ACC112 (cell line): ENCODE measurements around the gene NEU2.

Experiments
- H2AFZ ChIP-seq: fragments of 200-600 bp; sonication (generic); one replicate; pipeline ENCODE4 v1.6.0; 2017; ENCODE audit warnings: antibody characterized with exemption, low read length; ENCODE audit not compliant: unreplicated experiment
- H3K27ac ChIP-seq: fragments of 200-600 bp; sonication (generic); 2 replicates; pipeline ENCODE4 v1.5.1; 2014; ENCODE audit warnings: low read depth, mild to moderate bottlenecking, antibody characterized with exemption, low read length, moderate library complexity
- H3K27me3 ChIP-seq: fragments of 200-600 bp; sonication (generic); 2 replicates; pipeline ENCODE4 v1.6.1; 2014; ENCODE audit warnings: mild to moderate bottlenecking, antibody characterized with exemption, low read length, moderate library complexity, mixed read lengths; ENCODE audit not compliant: insufficient read depth
- H3K36me3 ChIP-seq: fragments of 200-600 bp; sonication (generic); 2 replicates; pipeline ENCODE4 v1.6.1; 2016; ENCODE audit warnings: mild to moderate bottlenecking, antibody characterized with exemption, low read length, moderate library complexity, mixed read lengths; ENCODE audit not compliant: insufficient read depth
- H3K4me1 ChIP-seq: fragments of 200-600 bp; sonication (generic); one replicate; pipeline ENCODE4 v1.6.1; 2016; ENCODE audit warnings: low read length, mixed read lengths; ENCODE audit not compliant: insufficient read depth, unreplicated experiment, control insufficient read depth
- H3K4me3 ChIP-seq: fragments of 200-600 bp; sonication (generic); 2 replicates; pipeline ENCODE4 v1.5.1; 2014; ENCODE audit warnings: mild to moderate bottlenecking, low read depth, low read length
- H3K79me2 ChIP-seq: fragments of 200-600 bp; sonication (generic); one replicate; pipeline ENCODE4 v1.6.0; 2016; ENCODE audit warnings: low read length; ENCODE audit not compliant: control insufficient read depth, unreplicated experiment, insufficient read depth

NEU2 gene

DNA sequence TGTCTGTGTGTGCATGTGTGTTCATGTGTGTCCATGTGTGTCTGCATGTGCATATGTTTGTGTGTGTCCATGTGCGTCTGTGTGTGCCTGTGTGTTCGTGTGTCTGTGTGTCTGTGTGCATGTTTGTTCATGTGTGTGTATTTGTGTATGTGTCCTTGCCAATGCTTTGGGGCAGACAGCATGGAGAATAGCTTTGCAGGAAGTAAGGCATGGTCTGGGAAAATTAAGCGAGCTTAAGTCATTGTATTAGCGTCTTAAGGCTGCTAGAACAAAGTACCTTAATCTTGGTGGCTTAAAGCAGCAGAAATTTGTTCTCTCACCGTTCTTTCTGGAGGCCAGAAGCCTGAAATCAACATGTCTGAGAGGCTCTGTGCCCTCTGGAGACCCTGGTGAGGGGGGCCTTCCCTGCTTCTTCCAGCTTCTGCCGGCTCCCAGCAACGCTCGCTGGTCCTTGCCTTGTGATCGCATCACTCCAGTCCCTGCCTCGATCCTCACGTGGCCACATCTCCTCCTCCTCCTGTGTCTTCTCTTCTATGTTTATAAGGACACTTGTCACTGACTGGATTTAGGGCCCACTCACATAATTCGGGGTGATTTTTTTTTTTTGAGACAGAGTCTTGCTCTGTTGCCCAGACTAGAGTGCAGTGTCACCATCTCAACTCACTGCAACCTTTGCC, 3.8 kb downstream of the NEU2 start:
- Histone ChIP-seq H3K36me3 (no peaks in the 10 kb centered on the region), H3K27ac (no peak overlapping the region), H2AFZ (no peak overlapping the region), H3K4me1 (peaks cover 18% of the 10 kb centered on the region), H3K79me2 (no peaks in the 10 kb centered on the region), H3K4me3 (no peak overlapping the region), H3K27me3 (no peaks in the 10 kb centered on the region; the same call in 1 of the 2 replicates)

DNA sequence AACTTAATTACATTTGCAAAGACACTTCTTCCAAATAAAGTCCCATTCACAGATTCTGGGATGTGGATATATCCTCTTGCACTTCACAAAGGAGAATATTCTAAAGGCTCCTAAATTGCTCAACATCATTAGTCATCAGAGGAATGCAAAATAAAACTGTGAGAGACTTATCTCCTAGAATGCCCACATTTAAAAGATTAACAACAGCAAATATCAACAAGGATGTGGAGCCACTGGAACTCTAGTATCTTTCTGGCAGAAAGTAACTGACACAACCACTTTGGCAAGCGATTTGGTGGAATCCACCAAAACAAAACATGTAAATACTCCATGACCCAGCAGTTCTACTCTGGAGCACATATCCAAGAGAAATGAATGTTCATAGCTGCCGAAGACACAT, 4.6 kb downstream of the NEU2 start:
- Histone ChIP-seq H3K4me3 (no peak overlapping the region), H3K36me3 (no peaks in the 10 kb centered on the region), H2AFZ (no peak overlapping the region), H3K79me2 (no peaks in the 10 kb centered on the region), H3K27me3 (peaks cover 4% of the 10 kb centered on the region; the same call in 1 of the 2 replicates), H3K4me1 (peaks cover 18% of the 10 kb centered on the region), H3K27ac (no peak overlapping the region)

DNA sequence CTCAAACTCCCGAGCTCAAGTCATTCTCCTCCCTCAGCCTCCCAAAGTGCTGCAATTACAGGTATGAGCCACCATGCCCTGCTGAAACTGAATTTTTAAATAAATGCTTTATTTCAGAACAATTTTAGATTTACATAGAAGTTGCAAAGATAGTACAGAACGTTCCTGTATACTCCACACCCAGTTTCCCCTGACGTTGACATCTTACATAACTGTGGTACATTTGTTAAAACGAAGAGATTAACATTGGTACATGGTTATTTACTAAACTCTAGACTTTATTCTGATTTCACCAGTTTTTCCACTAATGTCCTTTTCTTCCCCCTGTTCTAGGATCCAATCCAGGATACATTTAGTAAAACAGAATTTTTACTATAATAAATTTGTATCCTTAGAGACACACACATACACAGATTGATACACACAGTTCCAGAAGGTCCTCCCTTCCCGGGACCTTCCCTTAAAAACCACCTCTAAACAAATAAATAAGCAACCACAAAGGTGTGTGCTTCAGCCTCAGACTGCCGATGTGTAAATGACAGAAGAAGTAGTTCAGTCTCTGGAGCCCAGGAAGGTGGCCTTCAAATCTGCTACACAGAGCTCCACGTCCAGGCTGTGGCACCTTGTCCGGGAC, 6.9 kb downstream of the NEU2 start:
- Histone ChIP-seq H3K36me3 (no peaks in the 10 kb centered on the region), H3K27ac (no peak overlapping the region), H2AFZ (no peak overlapping the region), H3K79me2 (no peaks in the 10 kb centered on the region), H3K4me3 (no peak overlapping the region), H3K4me1 (peaks cover 6% of the 10 kb centered on the region), H3K27me3 (peaks cover 7% of the 10 kb centered on the region; the same call in 1 of the 2 replicates)

GRCh38 chr2:233039846-233040530, 7.5 kb downstream of the NEU2 start:
- Histone ChIP-seq H3K4me1 (peaks cover 3% of the 10 kb centered on the region), H3K36me3 (no peaks in the 10 kb centered on the region), H3K27ac (no peak overlapping the region), H3K27me3 (peaks cover 7% of the 10 kb centered on the region; the same call in 1 of the 2 replicates), H2AFZ (no peak overlapping the region), H3K4me3 (no peak overlapping the region), H3K79me2 (no peaks in the 10 kb centered on the region)

GRCh38 chr2:233040571-233040970, 8.1 kb downstream of the NEU2 start:
- no peak overlapping the region for H3K27ac ChIP-seq
- H3K79me2 ChIP-seq: no peaks in the 10 kb centered on the region
- H3K4me1 ChIP-seq: peaks cover 3% of the 10 kb centered on the region
- H3K4me3 ChIP-seq: no peak overlapping the region
- no peaks in the 10 kb centered on the region for H3K36me3 ChIP-seq
- H2AFZ ChIP-seq: no peak overlapping the region
- peaks cover 7% of the 10 kb centered on the region; the same call in 1 of the 2 replicates for H3K27me3 ChIP-seq

GRCh38 chr2:233041722-233042323, 9.4 kb downstream of the NEU2 start:
- no peaks in the 10 kb centered on the region for H3K36me3 ChIP-seq

GRCh38 chr2:233042549-233042948, 10.1 kb downstream of the NEU2 start:
- Histone ChIP-seq H3K4me1 (no peaks in the 10 kb centered on the region), H3K27ac (no peak overlapping the region), H3K4me3 (no peak overlapping the region), H3K79me2 (no peaks in the 10 kb centered on the region), H2AFZ (no peak overlapping the region), H3K27me3 (peaks cover 7% of the 10 kb centered on the region; the same call in 1 of the 2 replicates), H3K36me3 (no peaks in the 10 kb centered on the region)

More at GRCh38 chr2:233041722-233042323, 9.4 kb downstream of the NEU2 start:
- Histone ChIP-seq H3K4me3 (no peak overlapping the region), H2AFZ (no peak overlapping the region), H3K27ac (no peak overlapping the region), H3K4me1 (peaks cover 3% of the 10 kb centered on the region), H3K27me3 (peaks cover 7% of the 10 kb centered on the region; the same call in 1 of the 2 replicates), H3K79me2 (no peaks in the 10 kb centered on the region)

DNA sequence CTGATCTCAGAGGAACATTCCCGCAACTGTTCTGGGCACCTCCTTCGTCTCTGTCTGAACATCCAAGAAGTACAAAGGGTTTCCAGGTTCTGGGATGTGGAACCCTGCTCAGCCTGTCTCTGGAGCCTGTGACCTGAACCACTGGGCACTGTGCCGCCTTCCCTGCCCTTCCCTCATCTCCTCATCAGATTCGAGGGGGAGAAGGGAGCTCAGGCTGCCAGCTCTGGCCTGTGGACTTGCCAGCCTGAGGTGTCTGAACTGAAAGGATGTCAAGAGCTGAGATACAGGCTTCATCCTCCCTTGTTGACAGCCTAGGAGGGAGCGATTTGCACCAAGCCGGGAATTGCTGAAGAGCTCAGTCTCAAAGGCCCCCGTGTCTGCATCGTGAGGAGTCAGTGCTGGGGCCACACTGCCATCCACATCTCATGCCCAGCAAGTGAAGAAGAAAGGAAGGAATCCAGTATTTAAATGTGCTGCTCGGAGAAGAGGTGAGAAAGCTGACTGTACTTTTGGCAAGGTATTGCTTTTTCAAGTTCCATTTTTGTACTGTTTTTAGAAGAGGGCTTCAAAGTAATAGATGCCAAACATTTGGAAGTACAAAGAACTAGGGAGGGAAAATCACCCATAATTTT, 12.6 kb downstream of the NEU2 start:
- peaks cover 7% of the 10 kb centered on the region; the same call in 1 of the 2 replicates for H3K27me3 ChIP-seq
- no peaks in the 10 kb centered on the region for H3K36me3 ChIP-seq
- no peaks in the 10 kb centered on the region for H3K79me2 ChIP-seq
- H3K4me3 ChIP-seq: no peak overlapping the region
- no peak overlapping the region for H3K27ac ChIP-seq
- no peak overlapping the region for H2AFZ ChIP-seq
- H3K4me1 ChIP-seq: no peaks in the 10 kb centered on the region

DNA sequence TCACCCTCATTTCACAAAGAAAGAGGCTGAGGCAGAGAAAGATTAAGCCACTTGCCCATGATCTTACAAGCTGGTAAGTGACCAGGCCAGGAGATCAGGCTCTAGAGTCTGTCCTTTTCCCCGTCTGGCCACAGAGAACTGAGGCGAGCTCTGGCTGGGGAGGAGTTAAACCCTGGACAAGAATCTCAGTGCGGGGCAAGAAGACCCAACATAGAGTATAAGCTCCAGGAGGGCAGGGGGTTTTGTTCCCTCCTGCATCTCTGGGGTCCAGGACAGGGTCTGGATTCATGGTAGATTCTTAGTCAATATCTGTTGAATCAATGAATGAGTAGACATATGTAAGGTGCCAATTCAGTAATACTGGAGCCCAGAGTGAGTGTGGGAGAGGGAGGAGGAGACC, 14.7 kb downstream of the NEU2 start:
- Histone ChIP-seq H3K27me3 (0 out of 2 replicates have a peak, but pooled peaks cover 2% of the 10 kb centered on the region), H3K36me3 (no peaks in the 10 kb centered on the region), H3K79me2 (no peaks in the 10 kb centered on the region), H2AFZ (no peak overlapping the region), H3K4me3 (no peak overlapping the region), H3K27ac (no peak overlapping the region), H3K4me1 (peaks cover 8% of the 10 kb centered on the region)

- H3K4me3 ChIP-seq: no peak overlapping the region
- no peaks in the 10 kb centered on the region for H3K27me3 ChIP-seq
- H3K4me1 ChIP-seq: peaks cover 8% of the 10 kb centered on the region
- no peak overlapping the region for H3K27ac ChIP-seq
- no peaks in the 10 kb centered on the region for H3K79me2 ChIP-seq
- H2AFZ ChIP-seq: no peak overlapping the region
- no peaks in the 10 kb centered on the region for H3K36me3 ChIP-seq
Measured at GRCh38 chr2:233047667-233048066, 15.2 kb downstream of the NEU2 start.
